ENCODE measurements around the gene DOCK1.

DNA sequence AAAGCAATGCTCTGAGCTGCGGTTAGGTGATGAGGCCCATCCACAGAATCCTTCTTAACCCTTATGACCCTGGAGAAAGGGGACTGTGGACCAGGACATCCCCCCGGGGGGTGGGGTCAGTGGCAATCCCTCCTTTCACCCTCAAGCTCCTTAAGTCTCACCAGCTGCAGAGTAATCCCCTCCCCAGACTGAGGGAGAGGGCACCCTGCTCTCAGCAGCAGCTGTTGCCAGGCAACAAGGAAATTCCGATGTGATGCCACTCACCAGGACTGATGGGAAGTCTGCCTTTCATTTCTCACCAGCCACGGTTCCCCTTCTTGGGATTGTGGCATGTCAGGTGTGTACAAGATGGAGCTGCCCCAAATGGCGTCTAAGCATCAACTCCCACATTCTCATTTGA, 129.6 kb downstream of the DOCK1 start:
- TF ChIP-seq, protein P1, sequence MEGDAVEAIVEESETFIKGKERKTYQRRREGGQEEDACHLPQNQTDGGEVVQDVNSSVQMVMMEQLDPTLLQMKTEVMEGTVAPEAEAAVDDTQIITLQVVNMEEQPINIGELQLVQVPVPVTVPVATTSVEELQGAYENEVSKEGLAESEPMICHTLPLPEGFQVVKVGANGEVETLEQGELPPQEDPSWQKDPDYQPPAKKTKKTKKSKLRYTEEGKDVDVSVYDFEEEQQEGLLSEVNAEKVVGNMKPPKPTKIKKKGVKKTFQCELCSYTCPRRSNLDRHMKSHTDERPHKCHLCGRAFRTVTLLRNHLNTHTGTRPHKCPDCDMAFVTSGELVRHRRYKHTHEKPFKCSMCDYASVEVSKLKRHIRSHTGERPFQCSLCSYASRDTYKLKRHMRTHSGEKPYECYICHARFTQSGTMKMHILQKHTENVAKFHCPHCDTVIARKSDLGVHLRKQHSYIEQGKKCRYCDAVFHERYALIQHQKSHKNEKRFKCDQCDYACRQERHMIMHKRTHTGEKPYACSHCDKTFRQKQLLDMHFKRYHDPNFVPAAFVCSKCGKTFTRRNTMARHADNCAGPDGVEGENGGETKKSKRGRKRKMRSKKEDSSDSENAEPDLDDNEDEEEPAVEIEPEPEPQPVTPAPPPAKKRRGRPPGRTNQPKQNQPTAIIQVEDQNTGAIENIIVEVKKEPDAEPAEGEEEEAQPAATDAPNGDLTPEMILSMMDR (IDR thresholded peaks at IDR 0.05; ENCODE audit: low read length), result no peak
- no peak for TF ChIP-seq EZH2 (optimal IDR thresholded peaks at IDR 0.05; ENCODE audit: low read depth, low read length)

Data from MM.1S (cell line).